ENCODE data around the gene C5orf22.

DNA sequence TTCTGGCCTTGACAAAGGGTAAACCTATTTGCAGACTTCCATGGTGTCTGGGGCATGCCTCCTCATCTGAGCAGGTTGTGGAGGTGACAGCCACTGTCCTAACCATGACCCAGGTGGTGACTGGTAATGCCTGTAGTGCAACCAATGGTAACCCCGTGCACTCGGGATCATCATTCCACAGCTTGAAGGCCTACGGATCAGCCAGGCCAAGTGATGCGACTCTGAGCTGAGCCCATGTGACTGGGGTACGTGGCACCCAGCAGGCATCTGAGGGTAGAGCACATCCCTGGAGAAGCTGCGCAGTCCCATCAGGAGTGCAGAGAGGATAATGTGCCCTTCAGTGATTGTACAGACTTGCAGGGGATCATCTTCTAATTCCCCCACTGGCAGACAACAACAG, 35.2 kb upstream of the C5orf22 start:
- TF ChIP-seq SMC3 (conservative IDR thresholded peaks at IDR 0.05; ENCODE audit: poor library complexity) (no peak), EZH2 (IDR thresholded peaks at IDR 0.05; ENCODE audit: borderline replicate concordance, insufficient read depth, low read length, poor library complexity, severe bottlenecking) (no peak), EP300 (conservative IDR thresholded peaks at IDR 0.05; ENCODE audit: poor library complexity, severe bottlenecking) (no peak), MXI1 (conservative IDR thresholded peaks at IDR 0.05; ENCODE audit: poor library complexity, severe bottlenecking) (no peak), RAD21 (conservative IDR thresholded peaks at IDR 0.05) (no peak)
- TF ChIP-seq, protein P1, sequence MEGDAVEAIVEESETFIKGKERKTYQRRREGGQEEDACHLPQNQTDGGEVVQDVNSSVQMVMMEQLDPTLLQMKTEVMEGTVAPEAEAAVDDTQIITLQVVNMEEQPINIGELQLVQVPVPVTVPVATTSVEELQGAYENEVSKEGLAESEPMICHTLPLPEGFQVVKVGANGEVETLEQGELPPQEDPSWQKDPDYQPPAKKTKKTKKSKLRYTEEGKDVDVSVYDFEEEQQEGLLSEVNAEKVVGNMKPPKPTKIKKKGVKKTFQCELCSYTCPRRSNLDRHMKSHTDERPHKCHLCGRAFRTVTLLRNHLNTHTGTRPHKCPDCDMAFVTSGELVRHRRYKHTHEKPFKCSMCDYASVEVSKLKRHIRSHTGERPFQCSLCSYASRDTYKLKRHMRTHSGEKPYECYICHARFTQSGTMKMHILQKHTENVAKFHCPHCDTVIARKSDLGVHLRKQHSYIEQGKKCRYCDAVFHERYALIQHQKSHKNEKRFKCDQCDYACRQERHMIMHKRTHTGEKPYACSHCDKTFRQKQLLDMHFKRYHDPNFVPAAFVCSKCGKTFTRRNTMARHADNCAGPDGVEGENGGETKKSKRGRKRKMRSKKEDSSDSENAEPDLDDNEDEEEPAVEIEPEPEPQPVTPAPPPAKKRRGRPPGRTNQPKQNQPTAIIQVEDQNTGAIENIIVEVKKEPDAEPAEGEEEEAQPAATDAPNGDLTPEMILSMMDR (IDR thresholded peaks at IDR 0.05; ENCODE audit: poor library complexity, severe bottlenecking) = no peak
- TF ChIP-seq, protein P2, sequence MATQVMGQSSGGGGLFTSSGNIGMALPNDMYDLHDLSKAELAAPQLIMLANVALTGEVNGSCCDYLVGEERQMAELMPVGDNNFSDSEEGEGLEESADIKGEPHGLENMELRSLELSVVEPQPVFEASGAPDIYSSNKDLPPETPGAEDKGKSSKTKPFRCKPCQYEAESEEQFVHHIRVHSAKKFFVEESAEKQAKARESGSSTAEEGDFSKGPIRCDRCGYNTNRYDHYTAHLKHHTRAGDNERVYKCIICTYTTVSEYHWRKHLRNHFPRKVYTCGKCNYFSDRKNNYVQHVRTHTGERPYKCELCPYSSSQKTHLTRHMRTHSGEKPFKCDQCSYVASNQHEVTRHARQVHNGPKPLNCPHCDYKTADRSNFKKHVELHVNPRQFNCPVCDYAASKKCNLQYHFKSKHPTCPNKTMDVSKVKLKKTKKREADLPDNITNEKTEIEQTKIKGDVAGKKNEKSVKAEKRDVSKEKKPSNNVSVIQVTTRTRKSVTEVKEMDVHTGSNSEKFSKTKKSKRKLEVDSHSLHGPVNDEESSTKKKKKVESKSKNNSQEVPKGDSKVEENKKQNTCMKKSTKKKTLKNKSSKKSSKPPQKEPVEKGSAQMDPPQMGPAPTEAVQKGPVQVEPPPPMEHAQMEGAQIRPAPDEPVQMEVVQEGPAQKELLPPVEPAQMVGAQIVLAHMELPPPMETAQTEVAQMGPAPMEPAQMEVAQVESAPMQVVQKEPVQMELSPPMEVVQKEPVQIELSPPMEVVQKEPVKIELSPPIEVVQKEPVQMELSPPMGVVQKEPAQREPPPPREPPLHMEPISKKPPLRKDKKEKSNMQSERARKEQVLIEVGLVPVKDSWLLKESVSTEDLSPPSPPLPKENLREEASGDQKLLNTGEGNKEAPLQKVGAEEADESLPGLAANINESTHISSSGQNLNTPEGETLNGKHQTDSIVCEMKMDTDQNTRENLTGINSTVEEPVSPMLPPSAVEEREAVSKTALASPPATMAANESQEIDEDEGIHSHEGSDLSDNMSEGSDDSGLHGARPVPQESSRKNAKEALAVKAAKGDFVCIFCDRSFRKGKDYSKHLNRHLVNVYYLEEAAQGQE (IDR thresholded peaks at IDR 0.05; ENCODE audit: borderline replicate concordance) = no peak

All from neural cell (in vitro differentiated cells).